ENCODE results near the gene FRMD4A. TPM values are rescaled to one million over a fixed set of nuclear protein-coding genes. Genes with fewer than 3 reads are reported as not detected.

Gene FRMD4A
- total RNA-seq, 4 donors from 2014 or later, result 27.5 to 40.4 (median 33.0) TPM

DNA sequence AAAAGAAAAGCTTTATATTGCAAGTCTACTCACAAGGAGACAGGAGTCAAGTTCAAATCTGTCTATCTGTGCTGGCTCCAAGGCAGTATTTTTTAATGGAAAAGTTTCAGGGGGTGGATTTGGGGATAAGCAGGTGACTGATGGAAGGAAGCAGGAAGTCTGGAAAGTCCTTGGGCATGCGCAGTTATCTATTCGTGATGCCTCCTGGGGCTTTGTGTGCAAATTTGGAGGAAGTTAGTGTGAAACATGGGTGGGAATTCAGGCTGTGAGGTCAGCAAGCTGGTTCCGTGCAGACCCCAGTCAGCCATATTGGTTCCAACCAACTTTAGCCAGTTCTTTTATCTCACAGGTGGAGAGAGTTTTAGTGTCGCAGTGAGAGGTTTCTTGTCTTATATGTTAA, 140.0 kb downstream of the FRMD4A start:
- intact Hi-C loops (cut with DNase I; ENCODE audit: low total_unique reads), result loop anchor here (10.0 kb wide), 1 partner anchor 284 kb away; no protein-coding TSS in a partner anchor
- TF ChIP-seq CTCF (IDR thresholded peaks at IDR 0.05) (no peak), POLR2A (IDR thresholded peaks at IDR 0.05) (no peak)
- no peak for DNase-seq (ENCODE audit: low spot score in 2 of 2)
- no peak overlapping the region for H3K4me3 ChIP-seq (ENCODE audit: low read depth, poor library complexity, severe bottlenecking)
- WGBS, 2 donors, result 72 to 77% methylated on average over 4 of the region's 4 CpGs

- no peak overlapping the region for H3K4me3 ChIP-seq (ENCODE audit: low read depth, poor library complexity, severe bottlenecking)
- TF ChIP-seq POLR2A (IDR thresholded peaks at IDR 0.05) (no peak), CTCF (IDR thresholded peaks at IDR 0.05) (no peak)
- WGBS, 2 donors, result 76 to 83% methylated on average over 6 of the region's 6 CpGs
- intact Hi-C loops (cut with DNase I; ENCODE audit: low total_unique reads), result no loop called here
- no peak for DNase-seq (ENCODE audit: low spot score in 2 of 2)
Measured at GRCh38 chr10:14186245-14186644, 144.5 kb downstream of the FRMD4A start.

GRCh38 chr10:14185316-14186045, 145.2 kb downstream of the FRMD4A start:
- no peak for DNase-seq (ENCODE audit: low spot score in 2 of 2)
- H3K4me3 ChIP-seq (ENCODE audit: low read depth, poor library complexity, severe bottlenecking), result no peak overlapping the region
- intact Hi-C loops (cut with DNase I; ENCODE audit: low total_unique reads), result no loop called here
- no peak for TF ChIP-seq POLR2A (IDR thresholded peaks at IDR 0.05)
- TF ChIP-seq CTCF (IDR thresholded peaks at IDR 0.05), result no peak
- 34 to 51% methylated on average over 7 of the region's 7 CpGs for WGBS, 2 donors

DNA sequence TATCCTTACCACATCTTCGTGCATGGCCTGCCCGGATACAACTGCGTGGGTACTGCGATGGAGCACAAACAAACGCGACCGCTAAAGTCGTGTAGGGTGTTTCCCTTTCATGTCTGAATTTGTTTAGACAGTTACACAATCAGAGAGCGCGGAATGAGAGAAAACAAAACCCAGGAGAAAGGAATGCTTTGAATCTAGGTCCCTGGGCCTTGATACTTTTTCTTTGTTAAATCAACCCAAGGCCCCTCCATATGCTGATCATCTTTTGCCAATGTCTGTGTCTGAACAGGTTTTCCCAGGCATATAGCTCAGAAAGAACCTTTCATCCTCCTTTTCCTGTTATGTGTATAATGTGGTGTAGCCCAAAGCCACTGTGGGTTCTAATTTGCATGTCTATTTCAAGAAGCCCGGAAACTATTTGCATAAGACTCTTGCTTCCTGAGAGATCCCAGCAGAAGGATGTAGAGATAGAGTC, 145.8 kb downstream of the FRMD4A start:
- WGBS, 2 donors, result 43 to 53% methylated on average over 11 of the region's 11 CpGs
- no peak for DNase-seq (ENCODE audit: low spot score in 2 of 2)
- no peak for TF ChIP-seq POLR2A (IDR thresholded peaks at IDR 0.05)
- no peak for TF ChIP-seq CTCF (IDR thresholded peaks at IDR 0.05)
- no peak overlapping the region for H3K4me3 ChIP-seq (ENCODE audit: low read depth, poor library complexity, severe bottlenecking)
- intact Hi-C loops (cut with DNase I; ENCODE audit: low total_unique reads), result no loop called here

DNA sequence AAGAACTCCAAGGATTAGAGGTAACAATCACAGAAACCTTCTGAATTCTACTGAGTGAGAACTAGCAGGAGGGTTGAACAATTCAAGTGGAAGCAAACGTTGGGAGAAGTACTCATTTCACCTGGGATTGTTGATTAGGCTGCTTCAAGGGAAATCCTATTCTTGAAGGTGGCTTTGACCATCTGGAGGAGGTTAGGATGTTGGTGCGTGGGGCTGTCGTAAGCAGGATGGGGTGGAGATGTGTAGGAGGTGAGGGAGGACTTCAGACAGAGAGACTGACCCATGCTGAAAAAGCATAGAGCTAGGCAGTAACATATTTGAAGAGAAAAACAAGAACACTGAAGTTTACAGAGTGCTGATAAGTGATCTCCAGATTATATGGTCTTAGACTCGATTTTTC, 147.9 kb downstream of the FRMD4A start:
- intact Hi-C loops (cut with DNase I; ENCODE audit: low total_unique reads), result no loop called here
- no peak for DNase-seq (ENCODE audit: low spot score in 2 of 2)
- TF ChIP-seq CTCF (IDR thresholded peaks at IDR 0.05), result no peak
- TF ChIP-seq POLR2A (IDR thresholded peaks at IDR 0.05), result no peak
- WGBS, 2 donors, result 66 to 82% methylated on average over 4 of the region's 4 CpGs
- no peak overlapping the region for H3K4me3 ChIP-seq (ENCODE audit: low read depth, poor library complexity, severe bottlenecking)

- DNase-seq (ENCODE audit: low spot score in 2 of 2), result no peak
- 67 to 69% methylated on average over 3 of the region's 3 CpGs for WGBS, 2 donors
- intact Hi-C loops (cut with DNase I; ENCODE audit: low total_unique reads), result no loop called here
- TF ChIP-seq CTCF (IDR thresholded peaks at IDR 0.05) (no peak), POLR2A (IDR thresholded peaks at IDR 0.05) (no peak)
- H3K4me3 ChIP-seq (ENCODE audit: low read depth, poor library complexity, severe bottlenecking), result no peak overlapping the region
Measured at GRCh38 chr10:14181567-14181936, 149.2 kb downstream of the FRMD4A start.
